Fibroblast of upper back skin (primary cell): ENCODE results near the gene BCL7C.
"Not testable (repeated sequence)": the region's sequence is repeated elsewhere in the genome, so short reads cannot be mapped to it uniquely, and the experiment has no call there.

Experiments
- DNase-seq: peaks from one replicate; pipeline ENCODE4 v3.0.0-alpha.2; 2013

The BCL7C gene

DNA sequence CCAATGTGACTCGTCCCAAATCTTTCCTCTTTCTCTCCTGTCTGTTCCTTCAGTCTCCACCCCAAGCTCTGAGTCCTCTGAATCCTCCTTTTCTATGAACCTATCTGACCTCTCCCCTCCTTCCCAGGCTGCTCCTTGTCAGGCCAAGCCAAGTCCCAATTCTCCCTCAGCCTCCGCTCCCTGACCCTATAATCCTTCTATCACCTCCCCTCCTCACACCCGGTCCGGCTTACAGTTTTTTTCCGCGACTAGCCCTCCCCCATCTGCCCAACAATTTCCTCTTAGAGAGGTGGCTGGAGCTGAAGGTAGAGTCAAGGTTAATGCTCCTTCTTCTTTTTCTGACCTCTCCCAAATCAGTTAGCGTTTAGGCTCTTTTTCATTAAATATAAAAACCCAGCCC is 33.1 kb downstream of the BCL7C start:
- not testable (repeated sequence) for DNase-seq

- DNase-seq: peak; percentile 10
Measured at GRCh38 chr16:30858829-30859423, 35.0 kb downstream of the BCL7C start.

GRCh38 chr16:30858111-30858495 is 35.8 kb downstream of the BCL7C start:
- DNase-seq: no peak

- DNase-seq: no peak
Measured at GRCh38 chr16:30853758-30854157, 40.1 kb downstream of the BCL7C start.

DNA sequence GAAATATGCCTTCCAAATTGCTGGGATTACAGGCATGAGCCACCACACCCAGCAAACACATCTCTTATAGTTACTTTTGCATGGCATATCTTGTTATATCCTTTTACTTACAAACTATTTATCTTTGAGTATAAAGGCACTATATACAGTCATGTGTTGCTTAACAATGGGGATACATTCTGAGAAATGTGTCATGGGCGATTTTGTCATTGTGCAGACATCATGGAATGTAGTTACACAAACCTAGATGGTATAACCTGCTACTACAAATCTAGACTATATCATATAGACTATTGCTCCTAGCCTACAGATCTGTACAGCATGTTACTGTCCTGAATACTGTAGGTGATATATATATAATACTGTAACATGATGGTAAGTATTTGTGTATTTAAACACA is 43.6 kb downstream of the BCL7C start:
- DNase-seq: no peak

DNA sequence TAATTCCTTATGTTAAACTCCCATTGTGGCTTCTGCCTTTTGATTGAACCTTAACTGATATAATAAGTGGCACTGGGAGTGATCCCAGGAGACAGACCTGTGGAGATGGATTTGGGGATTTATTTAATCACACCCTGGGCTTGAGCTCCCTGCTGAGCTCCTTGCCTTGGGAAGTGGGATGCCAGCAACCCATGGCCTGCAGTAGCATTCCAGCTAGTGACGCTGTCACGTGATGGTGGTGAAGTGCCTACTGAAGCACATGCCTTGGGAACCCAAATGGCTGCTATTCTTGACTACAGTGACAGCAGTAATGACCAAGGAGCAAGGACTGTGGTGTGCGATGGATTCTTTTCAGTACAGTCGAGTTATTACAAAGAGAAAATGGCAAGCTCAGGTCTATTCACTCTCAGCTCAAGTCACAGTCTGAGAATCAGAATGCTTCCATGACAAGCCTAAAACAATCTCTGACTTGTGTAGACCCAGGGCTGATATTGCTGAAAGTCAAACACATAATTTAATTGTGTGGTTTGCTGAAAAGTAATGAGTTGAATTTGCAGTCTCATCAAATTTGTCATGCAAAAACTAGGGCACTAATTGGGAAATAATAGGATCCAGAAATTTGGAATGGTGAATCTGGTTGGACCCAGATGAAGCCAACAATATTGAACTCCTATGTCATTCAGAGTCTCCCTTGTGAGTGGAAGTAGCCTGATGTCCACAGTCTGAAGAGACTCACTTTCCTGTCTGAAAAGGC is 47.1 kb downstream of the BCL7C start:
- no peak for DNase-seq

GRCh38 chr16:30844671-30845449 is 49.0 kb downstream of the BCL7C start:
- DNase-seq: peak; percentile 88

GRCh38 chr16:30844346-30844670 is 49.6 kb downstream of the BCL7C start:
- DNase-seq: no peak

DNA sequence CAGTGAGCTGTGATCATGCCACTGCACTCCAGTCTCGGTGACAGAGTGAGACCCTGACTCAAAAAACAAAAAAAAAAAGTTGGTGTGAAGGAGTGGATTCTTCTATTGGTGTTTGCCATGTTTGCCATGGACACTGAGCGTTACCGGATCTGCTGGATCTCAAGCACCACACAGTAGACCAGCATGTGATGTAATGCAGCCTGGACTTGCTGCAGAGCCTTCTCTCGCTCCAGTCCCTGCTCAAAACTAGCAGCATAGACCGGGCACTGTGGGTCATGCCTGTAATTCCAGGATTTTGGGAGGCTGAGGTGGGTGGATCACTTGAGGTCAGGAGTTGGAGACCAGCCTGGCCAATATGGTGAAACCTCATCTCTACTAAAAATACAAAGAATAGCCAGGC is 50.4 kb downstream of the BCL7C start:
- DNase-seq: no peak

DNA sequence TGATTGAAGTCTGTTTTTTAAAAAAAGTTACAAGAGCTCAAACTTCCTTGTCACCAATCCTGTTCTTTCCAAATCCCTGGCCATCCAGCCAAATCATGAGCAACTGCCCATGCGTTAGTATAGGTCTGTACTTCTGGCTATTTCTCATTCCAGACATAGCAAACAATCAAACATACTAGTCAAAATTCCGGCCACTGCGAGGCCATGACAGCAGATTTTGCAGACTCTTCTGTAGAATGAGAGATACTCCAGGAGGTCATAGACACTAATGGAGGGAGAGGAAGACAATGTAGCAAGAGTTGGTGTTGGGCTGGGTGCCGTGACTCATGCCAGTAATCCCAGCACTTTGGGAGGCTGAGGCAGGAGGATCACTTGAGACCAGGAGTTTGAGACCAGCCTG is 50.9 kb downstream of the BCL7C start:
- DNase-seq: no peak

DNA sequence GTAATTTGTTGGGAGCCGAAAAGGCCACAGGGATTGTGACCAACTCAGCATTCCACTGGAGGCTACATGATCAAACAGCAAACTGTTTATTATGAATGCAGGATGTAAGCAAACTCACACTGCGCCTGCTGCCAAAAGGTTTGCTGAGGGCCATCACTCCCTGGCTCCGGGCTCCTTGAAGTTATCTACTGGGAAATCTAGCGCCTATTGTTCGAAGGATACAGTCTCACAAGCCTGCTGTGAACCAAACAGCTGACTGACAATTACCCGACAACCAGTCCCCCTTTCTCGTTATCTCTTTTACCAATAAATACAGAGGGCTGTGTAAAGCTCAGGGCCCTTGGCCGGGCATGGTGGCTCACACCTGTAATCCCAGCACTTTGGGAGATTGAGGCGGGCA is 52.5 kb downstream of the BCL7C start:
- DNase-seq: no peak

DNA sequence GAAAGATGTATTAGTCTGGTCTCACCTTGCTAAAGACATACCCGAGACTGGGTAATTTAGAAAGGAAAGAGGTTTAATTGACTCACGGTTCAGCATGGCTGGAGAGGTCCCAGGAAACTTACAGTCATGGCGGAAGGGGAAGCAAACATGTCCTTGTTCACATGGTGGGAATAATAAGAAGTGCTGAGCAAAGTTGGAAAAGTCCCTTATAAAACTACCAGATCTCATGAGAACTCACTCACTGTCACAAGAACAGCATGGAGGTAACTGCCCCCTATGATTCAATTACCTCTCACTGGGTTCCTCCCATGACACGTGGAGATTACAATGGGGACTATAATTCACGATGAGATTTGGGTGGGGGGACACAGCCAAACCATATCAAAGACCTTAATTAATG is 53.3 kb downstream of the BCL7C start:
- DNase-seq: no peak

GRCh38 chr16:30839523-30840227 is 54.2 kb downstream of the BCL7C start:
- no peak for DNase-seq

DNA sequence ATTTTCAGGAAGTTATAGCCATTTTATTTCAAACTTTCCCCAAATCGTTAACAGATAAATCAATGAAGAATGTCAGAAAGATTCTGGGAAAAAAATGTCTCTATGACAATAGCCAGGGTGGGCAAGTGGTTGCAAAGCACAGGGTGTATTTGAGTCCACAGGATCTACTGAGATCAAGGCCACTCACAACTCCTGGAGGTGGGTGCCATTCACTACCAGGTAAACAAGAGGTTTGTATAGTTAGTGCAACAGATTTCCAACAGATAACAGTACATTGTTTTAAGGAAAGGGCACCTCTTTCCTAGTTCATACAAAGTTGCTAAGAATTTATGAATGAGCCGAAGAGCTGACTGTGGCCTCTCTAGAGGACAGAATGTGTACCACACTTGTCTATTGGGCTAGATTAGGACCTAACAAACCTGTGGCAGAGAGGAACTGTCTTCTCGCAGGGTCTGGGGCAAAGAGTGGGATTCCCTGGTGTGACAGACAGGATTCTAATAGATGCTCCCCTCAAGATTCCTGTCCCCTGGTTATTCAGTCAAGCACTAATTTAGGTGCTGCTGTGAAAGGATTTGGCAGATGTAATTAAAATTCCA is 54.9 kb downstream of the BCL7C start:
- no peak for DNase-seq

DNA sequence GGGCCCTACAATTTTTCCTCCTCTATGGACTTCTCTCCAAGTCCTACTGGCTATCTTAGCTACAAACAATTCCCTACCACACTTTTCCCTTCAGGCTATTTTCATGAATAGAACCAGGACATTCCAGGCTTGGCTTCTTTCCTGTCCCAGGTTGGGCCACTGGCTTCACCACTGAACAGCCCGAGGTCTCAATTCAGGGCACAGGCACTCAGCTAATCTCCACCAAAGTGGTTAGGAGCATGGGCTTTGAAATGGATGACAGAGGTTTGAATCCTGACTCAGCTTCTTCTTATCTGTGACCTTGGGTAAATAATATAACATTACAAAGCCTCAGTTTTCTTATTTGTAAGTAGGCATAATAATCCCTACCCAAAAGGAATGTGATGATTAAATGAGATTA is 56.0 kb downstream of the BCL7C start:
- no peak for DNase-seq
